HepG2 (cell line): ENCODE results near the gene ATP9A. TPM values are rescaled to one million over a fixed set of nuclear protein-coding genes. Genes with fewer than 3 reads are reported as not detected.

Experiments used
- ATAC-seq: fragments of 200-7000 bp; cut with Tn5 transposase; 3 replicates; pipeline ENCODE4 v1.9.1; 2020; ENCODE audit warnings: mild to moderate bottlenecking, moderate library complexity
- BruUV-seq: library from RNA; stranded (reverse); fragments of 400-500 nt; replicated peaks from 2 replicates; lab custom pipeline; 2021; lab: Mats Ljungman, UMichigan
- CTCF ChIA-PET: fragments of 300-600 bp; formaldehyde crosslinking; extraction: SDS; loops from one replicate; lab custom pipeline; 2021; ENCODE audit warnings: low total read pairs, inconsistent platforms, low intra/inter-chr PET ratio; lab: Yijun Ruan, JAX
- POLR2A ChIA-PET: fragments of 350-600 bp; sonication (Branson Sonifier 250); formaldehyde crosslinking; loops from one replicate; lab custom pipeline; 2020; ENCODE audit warnings: antibody characterized with exemption, inconsistent platforms; lab: Yijun Ruan, JAX
- DNase-seq: peaks from one replicate; pipeline ENCODE4 v3.0.0-alpha.2; 2015; ENCODE audit warnings: low spot score
- FAIRE-seq: peaks from 3 replicates; lab custom pipeline; 2011; peaks lifted over from hg19 to GRCh38; lab: Jason Lieb, UNC
- H2AFZ ChIP-seq: one replicate; pipeline ENCODE4 v1.6.1; 2011; ENCODE audit warnings: low read length, inconsistent platforms
- H3K27ac ChIP-seq: fragments of 300-600 bp; 3 replicates; pipeline ENCODE4 v1.8.0; 2011; ENCODE audit warnings: mixed run types, mild to moderate bottlenecking, mixed read lengths, low read length, inconsistent platforms; ENCODE audit not compliant: insufficient read depth; ENCODE audit errors: extremely low read length
- H3K27me3 ChIP-seq, 2 experiments: fragments of 200-600 bp in 1 of 2; 2 replicates in 1 of 2; 3 replicates in 1 of 2; pipeline versions ENCODE4 v1.6.0 to v1.8.0; 2011; ENCODE audit warnings: low read length in 2 of 2, mild to moderate bottlenecking in 2 of 2, moderate library complexity in 2 of 2, inconsistent platforms in 1 of 2; ENCODE audit not compliant: insufficient read depth in 2 of 2, control insufficient read depth in 1 of 2
- H3K36me3 ChIP-seq, 2 experiments: fragments of 200-600 bp in 1 of 2; replicated peaks in 1 of 2; 2 replicates in 1 of 2; 3 replicates in 1 of 2; pipeline versions ENCODE4 v1.5.1 to v1.8.0; 2011; ENCODE audit warnings: low read length in 2 of 2, inconsistent platforms in 1 of 2; ENCODE audit not compliant: insufficient read depth in 2 of 2, control insufficient read depth in 1 of 2
- H3K4me1 ChIP-seq: 2 replicates; pipeline ENCODE4 v1.5.1; 2012; ENCODE audit warnings: low read length, inconsistent platforms; ENCODE audit not compliant: insufficient read depth
- H3K4me2 ChIP-seq: 2 replicates; pipeline ENCODE4 v1.6.0; 2011; ENCODE audit warnings: low read depth, low read length, inconsistent platforms
- H3K4me3 ChIP-seq, 3 experiments: fragments of 200-600 bp in 1 of 3; sonication (generic), shearing (Covaris generic) in 1 of 3; replicated peaks in 1 of 3; 2 replicates each; pipeline ENCODE4 v1.5.1; 2011 to 2016; ENCODE audit warnings: low read length in 3 of 3, inconsistent platforms in 2 of 3, low read depth in 2 of 3, mild to moderate bottlenecking in 2 of 3, control low read depth in 1 of 3, mixed read lengths in 1 of 3; ENCODE audit not compliant: insufficient read depth in 1 of 3
- H3K79me2 ChIP-seq: one replicate; pipeline ENCODE4 v1.6.1; 2011; ENCODE audit warnings: low read length, inconsistent platforms; ENCODE audit not compliant: insufficient read depth
- H3K9ac ChIP-seq: 2 replicates; pipeline ENCODE4 v1.6.0; 2011; ENCODE audit warnings: mild to moderate bottlenecking, low read depth, low read length, inconsistent platforms; ENCODE audit not compliant: insufficient read depth
- H3K9me3 ChIP-seq: 2 replicates; pipeline ENCODE4 v1.5.1; 2012; ENCODE audit warnings: mild to moderate bottlenecking, low read length
- H4K20me1 ChIP-seq: 2 replicates; pipeline ENCODE4 v1.6.0; 2011; ENCODE audit warnings: inconsistent platforms, mild to moderate bottlenecking, low read length, moderate library complexity; ENCODE audit not compliant: insufficient read depth
- PRDM10 ChIP-seq: sonication (generic); formaldehyde crosslinking; IDR thresholded peaks from 2 replicates; pipeline ENCODE4 v1.4.0; 2020; ENCODE audit warnings: low read depth, missing genetic modification reagents
- ZFP91 ChIP-seq: sonication (generic); formaldehyde crosslinking; IDR thresholded peaks from 2 replicates; pipeline ENCODE4 v1.9.0; 2022; ENCODE audit warnings: missing genetic modification reagents, mild to moderate bottlenecking, borderline replicate concordance
- ZNF563 ChIP-seq: sonication (generic); formaldehyde crosslinking; IDR thresholded peaks from 2 replicates; pipeline ENCODE4 v1.8.0; 2022; ENCODE audit warnings: mild to moderate bottlenecking, moderate library complexity, missing genetic modification reagents
- ZNF737 ChIP-seq: sonication (generic); formaldehyde crosslinking; IDR thresholded peaks from 2 replicates; pipeline ENCODE4 v1.5.0; 2020; ENCODE audit warnings: missing genetic modification reagents, mild to moderate bottlenecking, borderline replicate concordance
- WGBS: methylation state at CpG from one replicate; pipeline ENCODE4 v1.1.6; 2017; ENCODE audit warnings: low lambda C conversion rate; 5-methylcytosine and 5-hydroxymethylcytosine counted together
- in situ Hi-C: cut with HindIII; loops from 2 replicates; pipeline ENCODE4 v1.10.0; 2017; ENCODE audit warnings: low pct_unique_long_range_greater_than_20kb; ENCODE audit not compliant: extremely low pct_ligation_motif_present
- intact Hi-C: fragments of 100-400 bp; cut with micrococcal nuclease; formaldehyde crosslinking; loops from one replicate; pipeline ENCODE4 v1.10.0; 2022; ENCODE audit not compliant: unreplicated experiment
- polyA plus RNA-seq, 8 experiments: library from polyadenylated mRNA; depleted of rRNA in 3 of 8; stranded (reverse) in 7 of 8; unstranded in 1 of 8; fragments of >200 nt; fragmentation: Illumina TruSeq in 4 of 8; extraction: Trizol in 4 of 8; gene quantifications; 2 replicates each; pipeline versions ENCODE4 v1.2.1 to v1.2.3, GENCODE V29; 2011 to 2016; ENCODE audit warnings: low read depth in 4 of 8, missing spikeins in 1 of 8, mixed read lengths in 1 of 8; ENCODE audit not compliant: insufficient read depth in 1 of 8
- total RNA-seq, 5 experiments: library from RNA; depleted of rRNA; stranded (reverse); fragments of >200 nt; fragmentation: Illumina TruSeq; extraction: Trizol; gene quantifications; 2 replicates each; pipeline ENCODE4 v1.2.3, GENCODE V29; 2016; ENCODE audit warnings: low read depth in 1 of 5

Gene ATP9A
- total and polyA plus RNA-seq, 2 of the 13 experiments (the other 11 are each of a cell fraction or from before 2014, with no cell fraction given) = 11.8 to 18.5 TPM

- Histone ChIP-seq H3K9me3 (no peaks in the 10 kb centered on the region), H3K4me3 (no peak overlapping the region), H3K4me2 (no peak overlapping the region), H3K27ac (no peak overlapping the region), H4K20me1 (no peaks in the 10 kb centered on the region), H3K36me3 (peaks cover 0 to 2% of the 10 kb centered on the region in 2 experiments; a peak in 1 of 5 replicates), H3K79me2 (no peaks in the 10 kb centered on the region), H2AFZ (no peak overlapping the region), H3K9ac (no peak overlapping the region), H3K27me3 (no peaks in the 10 kb centered on the region), H3K4me1 (peaks cover 41% of the 10 kb centered on the region)
- CTCF ChIA-PET = no interaction called here
- intact Hi-C loops (no loop called here), in situ Hi-C loops (no loop called here)
- no TSS peak for BruUV-seq
- WGBS = 96% methylated on average over 9 of the region's 9 CpGs
- FAIRE-seq (no peak), ATAC-seq (no peak), DNase-seq (no peak)
- TF ChIP-seq ZNF737 (CRISPR knock-in tag) = no peak
- 0 out of 2 replicates have a peak, but pooled peaks have one; percentile 20 for TF ChIP-seq ZFP91
- POLR2A ChIA-PET = no interaction called here
These were observed 47.8 kb downstream of the ATP9A start for GRCh38 chr20:51720384-51720783.

- FAIRE-seq (no peak), DNase-seq (no peak), ATAC-seq (no peak)
- H3K4me2 ChIP-seq = no peak overlapping the region
- in situ Hi-C loops = no loop called here
- 96% methylated on average over 1 of the region's 1 CpG for WGBS
- H3K27ac ChIP-seq = no peak overlapping the region
- no peaks in the 10 kb centered on the region for H3K79me2 ChIP-seq
- 0 out of 5 replicates have a peak, but pooled peaks cover 0 to 2% of the 10 kb centered on the region in 2 experiments for H3K36me3 ChIP-seq
- H3K4me1 ChIP-seq = peaks cover 50% of the 10 kb centered on the region
- H2AFZ ChIP-seq = no peak overlapping the region
- POLR2A ChIA-PET = no interaction called here
- CTCF ChIA-PET = no interaction called here
- no peaks in the 10 kb centered on the region for H3K27me3 ChIP-seq
- H3K9ac ChIP-seq = no peak overlapping the region
- TF ChIP-seq PRDM10 (CRISPR knock-in tag) (no peak), ZNF563 (CRISPR knock-in tag) (no peak)
- intact Hi-C loops = no loop called here
- H3K9me3 ChIP-seq = no peaks in the 10 kb centered on the region
- BruUV-seq = no TSS peak
- H4K20me1 ChIP-seq = no peaks in the 10 kb centered on the region
- no peak overlapping the region for H3K4me3 ChIP-seq
These were observed 52.4 kb downstream of the ATP9A start for GRCh38 chr20:51715856-51716185.
